Measurements from ENCODE around the gene MYH16. TPM values are rescaled to one million over a fixed set of nuclear protein-coding genes. Genes with fewer than 3 reads are reported as not detected.

MYH16 gene
- total RNA-seq, 2 experiments from 2014 or later = not detected

DNA sequence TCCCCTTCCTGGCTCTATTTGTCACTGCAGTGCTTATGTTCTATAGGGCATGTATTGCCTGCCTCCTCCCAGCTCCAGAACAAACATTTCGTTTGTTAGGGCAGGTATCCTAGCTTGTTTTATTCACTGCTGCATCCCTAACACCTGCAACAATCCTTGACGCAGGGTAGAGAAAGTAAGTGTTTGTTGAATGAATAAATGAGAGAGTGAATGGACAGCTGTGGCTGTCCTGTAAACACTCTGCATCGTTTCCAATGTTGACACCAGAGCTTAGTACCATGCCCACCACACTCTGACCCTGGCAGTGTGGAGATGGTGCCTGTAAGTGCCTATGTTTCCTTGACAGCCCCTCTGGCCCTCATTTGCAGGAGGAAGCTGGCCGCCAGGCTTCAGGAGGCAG lies 21.0 kb downstream of the MYH16 start:
- no peaks in the 10 kb centered on the region for H4K20me1 ChIP-seq (ENCODE audit: insufficient read depth, low read length)
- no peaks in the 10 kb centered on the region for H3K79me2 ChIP-seq (ENCODE audit: insufficient read depth, low read depth, low read length)
- H2AFZ ChIP-seq (ENCODE audit: low read length) = no peak overlapping the region
- H3K4me1 ChIP-seq (ENCODE audit: insufficient read depth, low read length, poor library complexity, severe bottlenecking) = no peaks in the 10 kb centered on the region
- no peak overlapping the region for H3K4me3 ChIP-seq (ENCODE audit: low read depth, low read length, poor library complexity, severe bottlenecking)
- no peak overlapping the region for H3K27ac ChIP-seq (ENCODE audit: low read depth, low read length, poor library complexity, severe bottlenecking)
- no TSS peak for BruUV-seq (replicated peaks)
- H3K4me2 ChIP-seq (ENCODE audit: low read length) = no peak overlapping the region
- no peaks in the 10 kb centered on the region for H3K9me3 ChIP-seq (ENCODE audit: low read length)
- no peak for DNase-seq (ENCODE audit: low spot score)
- CTCF ChIA-PET (ENCODE audit: unreplicated experiment) = no interaction called here
- TF ChIP-seq EZH2phosphoT487 (IDR thresholded peaks at IDR 0.05; ENCODE audit: borderline replicate concordance, low read depth, low read length) = no peak
- TF ChIP-seq, protein P1, sequence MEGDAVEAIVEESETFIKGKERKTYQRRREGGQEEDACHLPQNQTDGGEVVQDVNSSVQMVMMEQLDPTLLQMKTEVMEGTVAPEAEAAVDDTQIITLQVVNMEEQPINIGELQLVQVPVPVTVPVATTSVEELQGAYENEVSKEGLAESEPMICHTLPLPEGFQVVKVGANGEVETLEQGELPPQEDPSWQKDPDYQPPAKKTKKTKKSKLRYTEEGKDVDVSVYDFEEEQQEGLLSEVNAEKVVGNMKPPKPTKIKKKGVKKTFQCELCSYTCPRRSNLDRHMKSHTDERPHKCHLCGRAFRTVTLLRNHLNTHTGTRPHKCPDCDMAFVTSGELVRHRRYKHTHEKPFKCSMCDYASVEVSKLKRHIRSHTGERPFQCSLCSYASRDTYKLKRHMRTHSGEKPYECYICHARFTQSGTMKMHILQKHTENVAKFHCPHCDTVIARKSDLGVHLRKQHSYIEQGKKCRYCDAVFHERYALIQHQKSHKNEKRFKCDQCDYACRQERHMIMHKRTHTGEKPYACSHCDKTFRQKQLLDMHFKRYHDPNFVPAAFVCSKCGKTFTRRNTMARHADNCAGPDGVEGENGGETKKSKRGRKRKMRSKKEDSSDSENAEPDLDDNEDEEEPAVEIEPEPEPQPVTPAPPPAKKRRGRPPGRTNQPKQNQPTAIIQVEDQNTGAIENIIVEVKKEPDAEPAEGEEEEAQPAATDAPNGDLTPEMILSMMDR (conservative IDR thresholded peaks at IDR 0.05; ENCODE audit: low read length) = no peak
- intact Hi-C loops (cut with micrococcal nuclease; ENCODE audit: unreplicated experiment) = no loop called here
- POLR2A ChIA-PET = interaction anchor here (0.5 kb wide), 1 partner anchor 112 kb away, joined by 4 read pairs; no protein-coding TSS in a partner anchor
- H3K9me2 ChIP-seq (ENCODE audit: insufficient read depth, low read length) = no peaks in the 10 kb centered on the region
- no peaks in the 10 kb centered on the region for H3K36me3 ChIP-seq (ENCODE audit: insufficient read depth, low read length)

DNA sequence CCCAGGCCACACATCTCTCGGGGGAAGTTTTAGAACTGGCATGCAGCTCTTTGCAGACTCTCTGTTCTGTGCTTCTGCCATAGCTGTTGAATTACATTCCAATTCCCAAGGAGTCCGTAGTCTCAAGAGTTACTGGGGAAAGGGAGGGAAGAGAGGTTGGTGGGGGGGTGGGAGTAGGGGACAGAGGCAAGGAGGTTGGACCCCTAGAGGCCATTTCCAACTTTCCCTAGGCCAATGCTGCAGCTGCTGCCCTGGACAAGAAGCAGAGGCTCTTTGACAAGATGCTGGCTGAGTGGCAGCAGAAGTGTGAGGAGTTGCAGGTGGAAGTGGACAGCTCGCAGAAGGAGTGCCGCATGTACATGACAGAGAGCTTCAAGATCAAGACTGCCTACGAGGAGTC lies 23.8 kb downstream of the MYH16 start:
- Histone ChIP-seq H3K79me2 (ENCODE audit: insufficient read depth, low read depth, low read length) (no peaks in the 10 kb centered on the region), H3K36me3 (ENCODE audit: insufficient read depth, low read length) (no peaks in the 10 kb centered on the region), H3K9me2 (ENCODE audit: insufficient read depth, low read length) (no peaks in the 10 kb centered on the region), H3K4me2 (ENCODE audit: low read length) (no peak overlapping the region), H3K4me3 (ENCODE audit: low read depth, low read length, poor library complexity, severe bottlenecking) (no peak overlapping the region), H3K9me3 (ENCODE audit: low read length) (no peaks in the 10 kb centered on the region), H3K4me1 (ENCODE audit: insufficient read depth, low read length, poor library complexity, severe bottlenecking) (no peaks in the 10 kb centered on the region), H3K27ac (ENCODE audit: low read depth, low read length, poor library complexity, severe bottlenecking) (no peak overlapping the region), H2AFZ (ENCODE audit: low read length) (no peak overlapping the region), H4K20me1 (ENCODE audit: insufficient read depth, low read length) (no peaks in the 10 kb centered on the region)
- no TSS peak for BruUV-seq (replicated peaks)
- ChIA-PET POLR2A (interaction anchor here (0.6 to 0.7 kb wide), 2 partner anchors 250 to 552 kb away, joined by 3 to 5 read pairs; no protein-coding TSS in a partner anchor), CTCF (ENCODE audit: unreplicated experiment) (no interaction called here)
- intact Hi-C loops (cut with micrococcal nuclease; ENCODE audit: unreplicated experiment) = no loop called here
- DNase-seq (ENCODE audit: low spot score) = no peak
- TF ChIP-seq, protein P1 (conservative IDR thresholded peaks at IDR 0.05; ENCODE audit: low read length) = no peak
- no peak for TF ChIP-seq EZH2phosphoT487 (IDR thresholded peaks at IDR 0.05; ENCODE audit: borderline replicate concordance, low read depth, low read length)

DNA sequence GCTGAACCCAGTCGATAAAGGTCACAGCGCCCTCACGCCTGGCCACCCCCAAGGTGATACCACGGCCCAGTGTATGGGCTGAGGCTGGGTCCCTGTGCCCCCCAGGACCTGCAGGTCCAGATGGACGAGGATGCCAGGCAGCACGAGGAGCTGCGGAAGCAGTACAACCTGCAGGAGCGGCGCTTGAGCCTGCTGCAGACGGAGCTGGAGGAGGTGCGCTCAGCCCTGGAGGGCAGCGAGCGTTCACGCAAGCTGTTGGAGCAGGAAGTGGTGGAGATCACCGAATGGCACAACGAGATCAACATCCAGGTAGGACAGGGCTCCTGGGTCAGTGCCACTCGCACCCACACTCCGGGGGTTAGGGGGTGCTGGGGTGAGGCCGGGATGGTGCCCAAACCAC lies 28.9 kb downstream of the MYH16 start:
- POLR2A ChIA-PET = no interaction called here
- no peak for DNase-seq (ENCODE audit: low spot score)
- no peaks in the 10 kb centered on the region for H3K4me1 ChIP-seq (ENCODE audit: insufficient read depth, low read length, poor library complexity, severe bottlenecking)
- TF ChIP-seq EZH2phosphoT487 (IDR thresholded peaks at IDR 0.05; ENCODE audit: borderline replicate concordance, low read depth, low read length) = no peak
- TF ChIP-seq, protein P1 (conservative IDR thresholded peaks at IDR 0.05; ENCODE audit: low read length) = no peak
- no peaks in the 10 kb centered on the region for H3K36me3 ChIP-seq (ENCODE audit: insufficient read depth, low read length)
- CTCF ChIA-PET (ENCODE audit: unreplicated experiment) = no interaction called here
- no peaks in the 10 kb centered on the region for H4K20me1 ChIP-seq (ENCODE audit: insufficient read depth, low read length)
- no peaks in the 10 kb centered on the region for H3K79me2 ChIP-seq (ENCODE audit: insufficient read depth, low read depth, low read length)
- H2AFZ ChIP-seq (ENCODE audit: low read length) = no peak overlapping the region
- no peaks in the 10 kb centered on the region for H3K9me3 ChIP-seq (ENCODE audit: low read length)
- intact Hi-C loops (cut with micrococcal nuclease; ENCODE audit: unreplicated experiment) = no loop called here
- H3K4me2 ChIP-seq (ENCODE audit: low read length) = no peak overlapping the region
- no TSS peak for BruUV-seq (replicated peaks)
- no peak overlapping the region for H3K4me3 ChIP-seq (ENCODE audit: low read depth, low read length, poor library complexity, severe bottlenecking)
- no peak overlapping the region for H3K27ac ChIP-seq (ENCODE audit: low read depth, low read length, poor library complexity, severe bottlenecking)
- H3K9me2 ChIP-seq (ENCODE audit: insufficient read depth, low read length) = no peaks in the 10 kb centered on the region
